Esophagus squamous epithelium (tissue), 5 donors: Measurements from ENCODE around the gene CDK17. TPM values are rescaled to one million over a fixed set of nuclear protein-coding genes. Genes with fewer than 3 reads are reported as not detected.
A peak's percentile ranks its signal among the peaks of the same experiment; 100 is the strongest.

Source experiments
- DNase-seq: peaks from one replicate; lab custom pipeline; 2025; lab: John Stamatoyannopoulos, UW
- H3K27ac ChIP-seq, 4 donors: fragments of 200-600 bp; sonication (generic); one replicate each; pipeline ENCODE4 v1.5.1; 2016 to 2019; ENCODE audit warnings: mild to moderate bottlenecking in 1 of 4
- H3K27me3 ChIP-seq, 4 donors: fragments of 200-600 bp; sonication (generic); 1 replicate in 3 of 4; 2 replicates in 1 of 4; pipeline versions ENCODE4 v1.5.1 to v1.6.0; 2017 to 2021; ENCODE audit warnings: antibody characterized with exemption in 1 of 4
- H3K36me3 ChIP-seq, 3 donors: fragments of 200-600 bp; sonication (generic); one replicate each; pipeline ENCODE4 v1.5.1; 2016 to 2019
- H3K4me1 ChIP-seq, 3 donors: fragments of 200-600 bp; sonication (generic); one replicate each; pipeline ENCODE4 v1.5.1; 2017 to 2019
- H3K4me3 ChIP-seq, 4 donors: fragments of 200-600 bp; sonication (generic); 1 replicate in 3 of 4; 2 replicates in 1 of 4; pipeline ENCODE4 v1.5.1; 2016 to 2019; ENCODE audit warnings: mild to moderate bottlenecking in 2 of 4, moderate library complexity in 1 of 4
- H3K9me3 ChIP-seq, 3 donors: fragments of 200-600 bp; sonication (generic); one replicate each; pipeline ENCODE4 v1.5.1; 2016 to 2019
- CTCF ChIP-seq, 6 experiments: fragments of 450-650 bp in 4 of 6; fragments of 200-600 bp in 2 of 6; sonication (generic) in 2 of 6; IDR thresholded peaks; one replicate each; pipeline ENCODE4 v1.5.1; 2016 to 2019; ENCODE audit warnings: antibody characterized with exemption in 6 of 6, mild to moderate bottlenecking in 4 of 6, moderate library complexity in 4 of 6
- POLR2A ChIP-seq, 4 donors: fragments of 450-650 bp; IDR thresholded peaks; one replicate each; pipeline ENCODE4 v1.6.1; 2017; ENCODE audit warnings: antibody characterized with exemption in 4 of 4, mild to moderate bottlenecking in 4 of 4, moderate library complexity in 3 of 4
- WGBS, 2 donors: methylation state at CpG; one replicate each; pipeline ENCODE4 v1.1.5; 2018; 5-methylcytosine and 5-hydroxymethylcytosine counted together
- intact Hi-C: fragments of 100-400 bp; cut with DNase I; formaldehyde crosslinking; loops from one replicate; pipeline ENCODE4 v1.15.0; 2022
- total RNA-seq, 4 donors: library from RNA; depleted of rRNA; stranded (reverse); fragments of >200 nt; gene quantifications; one replicate each; pipeline ENCODE4 v1.1.0, GENCODE V29; 2016
- donor health status: DM: yes; HTN: yes; CAD: no.

Gene CDK17
- total RNA-seq, 4 donors from 2014 or later = 15.4 to 37.4 (median 19.9) TPM

- TF ChIP-seq POLR2A (IDR thresholded peaks at IDR 0.05) (no peak), CTCF (IDR thresholded peaks at IDR 0.05) (no peak)
- no peaks in the 10 kb centered on the region for H3K9me3 ChIP-seq
- H3K27ac ChIP-seq = no peak overlapping the region
- peaks cover 0 to 100% (median 0%) of the 10 kb centered on the region in 3 donors for H3K36me3 ChIP-seq
- intact Hi-C loops = no loop called here
- WGBS, 2 donors = 85 to 93% methylated on average over 2 of the region's 2 CpGs
- H3K4me3 ChIP-seq = no peak overlapping the region
- DNase-seq = no peak
- H3K4me1 ChIP-seq = peaks cover 0 to 9% (median 0%) of the 10 kb centered on the region in 3 donors
- H3K27me3 ChIP-seq = no peaks in the 10 kb centered on the region
Measured at GRCh38 chr12:96265400-96265799, 134.8 kb downstream of the CDK17 start.

- peaks cover 0 to 18% (median 4%) of the 10 kb centered on the region in 3 donors for H3K4me1 ChIP-seq
- no peak for DNase-seq
Measured at GRCh38 chr12:96263449-96263902, 136.8 kb downstream of the CDK17 start.

GRCh38 chr12:96261557-96261956 lies 138.7 kb downstream of the CDK17 start:
- no peak for DNase-seq
- H3K27me3 ChIP-seq = no peaks in the 10 kb centered on the region
- intact Hi-C loops = no loop called here
- TF ChIP-seq POLR2A (IDR thresholded peaks at IDR 0.05) (no peak), CTCF (IDR thresholded peaks at IDR 0.05) (no peak)
- no peak overlapping the region for H3K4me3 ChIP-seq
- H3K4me1 ChIP-seq = peaks cover 0 to 35% (median 17%) of the 10 kb centered on the region in 3 donors
- H3K27ac ChIP-seq = no peak overlapping the region
- WGBS, 2 donors = 87 to 100% methylated on average over 3 to 5 of the region's 5 CpGs
- no peaks in the 10 kb centered on the region for H3K9me3 ChIP-seq
- peaks cover 0 to 83% (median 0%) of the 10 kb centered on the region in 3 donors for H3K36me3 ChIP-seq

More at GRCh38 chr12:96263449-96263902, 136.8 kb downstream of the CDK17 start:
- intact Hi-C loops = no loop called here
- WGBS, 2 donors = 59 to 70% methylated on average over 11 of the region's 11 CpGs
- Histone ChIP-seq H3K36me3 (peaks cover 0 to 100% (median 0%) of the 10 kb centered on the region in 3 donors), H3K27me3 (no peaks in the 10 kb centered on the region), H3K27ac (peak overlapping the region in 2 of 4 donors; percentile 16 to 26), H3K9me3 (no peaks in the 10 kb centered on the region), H3K4me3 (no peak overlapping the region)
- TF ChIP-seq CTCF (IDR thresholded peaks at IDR 0.05) (no peak), POLR2A (IDR thresholded peaks at IDR 0.05) (no peak)

GRCh38 chr12:96260644-96261043 lies 139.6 kb downstream of the CDK17 start:
- H3K9me3 ChIP-seq = no peaks in the 10 kb centered on the region
- intact Hi-C loops = no loop called here
- H3K27me3 ChIP-seq = no peaks in the 10 kb centered on the region
- 79 to 91% methylated on average over 3 of the region's 3 CpGs for WGBS, 2 donors
- no peak overlapping the region for H3K4me3 ChIP-seq
- H3K27ac ChIP-seq = peak overlapping the region in 1 of 4 donors; percentile 24
- peaks cover 0 to 36% (median 17%) of the 10 kb centered on the region in 3 donors for H3K4me1 ChIP-seq
- H3K36me3 ChIP-seq = peaks cover 0 to 74% (median 0%) of the 10 kb centered on the region in 3 donors
- DNase-seq = no peak
- no peak for TF ChIP-seq POLR2A (IDR thresholded peaks at IDR 0.05)

GRCh38 chr12:96260231-96260630 lies 140.0 kb downstream of the CDK17 start:
- TF ChIP-seq POLR2A (IDR thresholded peaks at IDR 0.05) (no peak), CTCF (IDR thresholded peaks at IDR 0.05) (no peak)
- no peaks in the 10 kb centered on the region for H3K9me3 ChIP-seq
- H3K4me3 ChIP-seq = no peak overlapping the region
- intact Hi-C loops = no loop called here
- DNase-seq = no peak
- H3K27me3 ChIP-seq = no peaks in the 10 kb centered on the region
- H3K4me1 ChIP-seq = peaks cover 0 to 40% (median 17%) of the 10 kb centered on the region in 3 donors
- 86 to 95% methylated on average over 2 of the region's 2 CpGs for WGBS, 2 donors
- peaks cover 0 to 74% (median 0%) of the 10 kb centered on the region in 3 donors for H3K36me3 ChIP-seq
- peak overlapping the region in 1 of 4 donors; percentile 24 for H3K27ac ChIP-seq
